HepG2 (cell line): ENCODE results near the gene NKIRAS1. TPM values are rescaled to one million over a fixed set of nuclear protein-coding genes. Genes with fewer than 3 reads are reported as not detected.

ENCODE experiments used
- ATAC-seq: fragments of 200-7000 bp; cut with Tn5 transposase; 3 replicates; pipeline ENCODE4 v1.9.1; 2020; ENCODE audit warnings: mild to moderate bottlenecking, moderate library complexity
- BruUV-seq: library from RNA; stranded (reverse); fragments of 400-500 nt; replicated peaks from 2 replicates; lab custom pipeline; 2021; lab: Mats Ljungman, UMichigan
- CTCF ChIA-PET: fragments of 300-600 bp; formaldehyde crosslinking; extraction: SDS; loops from one replicate; lab custom pipeline; 2021; ENCODE audit warnings: low total read pairs, inconsistent platforms, low intra/inter-chr PET ratio; lab: Yijun Ruan, JAX
- POLR2A ChIA-PET: fragments of 350-600 bp; sonication (Branson Sonifier 250); formaldehyde crosslinking; loops from one replicate; lab custom pipeline; 2020; ENCODE audit warnings: antibody characterized with exemption, inconsistent platforms; lab: Yijun Ruan, JAX
- DNase-seq: peaks from one replicate; pipeline ENCODE4 v3.0.0-alpha.2; 2015; ENCODE audit warnings: low spot score
- FAIRE-seq: peaks from 3 replicates; lab custom pipeline; 2011; peaks lifted over from hg19 to GRCh38; lab: Jason Lieb, UNC
- H2AFZ ChIP-seq: one replicate; pipeline ENCODE4 v1.6.1; 2011; ENCODE audit warnings: low read length, inconsistent platforms
- H3K27ac ChIP-seq: fragments of 300-600 bp; 3 replicates; pipeline ENCODE4 v1.8.0; 2011; ENCODE audit warnings: mixed run types, mild to moderate bottlenecking, mixed read lengths, low read length, inconsistent platforms; ENCODE audit not compliant: insufficient read depth; ENCODE audit errors: extremely low read length
- H3K27me3 ChIP-seq, 2 experiments: fragments of 200-600 bp in 1 of 2; 2 replicates in 1 of 2; 3 replicates in 1 of 2; pipeline versions ENCODE4 v1.6.0 to v1.8.0; 2011; ENCODE audit warnings: low read length in 2 of 2, mild to moderate bottlenecking in 2 of 2, moderate library complexity in 2 of 2, inconsistent platforms in 1 of 2; ENCODE audit not compliant: insufficient read depth in 2 of 2, control insufficient read depth in 1 of 2
- H3K36me3 ChIP-seq, 2 experiments: fragments of 200-600 bp in 1 of 2; replicated peaks in 1 of 2; 2 replicates in 1 of 2; 3 replicates in 1 of 2; pipeline versions ENCODE4 v1.5.1 to v1.8.0; 2011; ENCODE audit warnings: low read length in 2 of 2, inconsistent platforms in 1 of 2; ENCODE audit not compliant: insufficient read depth in 2 of 2, control insufficient read depth in 1 of 2
- H3K4me1 ChIP-seq: 2 replicates; pipeline ENCODE4 v1.5.1; 2012; ENCODE audit warnings: low read length, inconsistent platforms; ENCODE audit not compliant: insufficient read depth
- H3K4me2 ChIP-seq: 2 replicates; pipeline ENCODE4 v1.6.0; 2011; ENCODE audit warnings: low read depth, low read length, inconsistent platforms
- H3K4me3 ChIP-seq, 3 experiments: fragments of 200-600 bp in 1 of 3; sonication (generic), shearing (Covaris generic) in 1 of 3; replicated peaks in 1 of 3; 2 replicates each; pipeline ENCODE4 v1.5.1; 2011 to 2016; ENCODE audit warnings: low read length in 3 of 3, inconsistent platforms in 2 of 3, low read depth in 2 of 3, mild to moderate bottlenecking in 2 of 3, control low read depth in 1 of 3, mixed read lengths in 1 of 3; ENCODE audit not compliant: insufficient read depth in 1 of 3
- H3K79me2 ChIP-seq: one replicate; pipeline ENCODE4 v1.6.1; 2011; ENCODE audit warnings: low read length, inconsistent platforms; ENCODE audit not compliant: insufficient read depth
- H3K9ac ChIP-seq: 2 replicates; pipeline ENCODE4 v1.6.0; 2011; ENCODE audit warnings: mild to moderate bottlenecking, low read depth, low read length, inconsistent platforms; ENCODE audit not compliant: insufficient read depth
- H3K9me3 ChIP-seq: 2 replicates; pipeline ENCODE4 v1.5.1; 2012; ENCODE audit warnings: mild to moderate bottlenecking, low read length
- H4K20me1 ChIP-seq: 2 replicates; pipeline ENCODE4 v1.6.0; 2011; ENCODE audit warnings: inconsistent platforms, mild to moderate bottlenecking, low read length, moderate library complexity; ENCODE audit not compliant: insufficient read depth
- CBX2 ChIP-seq, 2 experiments: fragments of 200-600 bp in 1 of 2; sonication (generic); formaldehyde crosslinking in 1 of 2; IDR thresholded peaks; 2 replicates each; pipeline versions ENCODE4 v1.7.0 to v1.8.1; 2018 to 2022; ENCODE audit warnings: low read depth in 2 of 2, low read length in 1 of 2, mild to moderate bottlenecking in 1 of 2, missing genetic modification reagents in 1 of 2
- ELK4 ChIP-seq: sonication (generic); formaldehyde crosslinking; IDR thresholded peaks from 2 replicates; pipeline ENCODE4 v1.9.0; 2021; ENCODE audit warnings: missing genetic modification reagents, borderline replicate concordance
- ETV6 ChIP-seq: sonication (generic); formaldehyde crosslinking; conservative IDR thresholded peaks from 2 replicates; pipeline ENCODE4 v1.4.0; 2020; ENCODE audit warnings: missing genetic modification reagents
- KDM5A ChIP-seq: fragments of 200-600 bp; sonication (generic); IDR thresholded peaks from 2 replicates; pipeline ENCODE4 v1.7.0; 2018; ENCODE audit warnings: antibody characterized with exemption, mild to moderate bottlenecking, low read length, borderline replicate concordance
- MEIS2 ChIP-seq: sonication (generic); formaldehyde crosslinking; IDR thresholded peaks from 2 replicates; pipeline ENCODE4 v1.9.0; 2021; ENCODE audit warnings: mild to moderate bottlenecking, missing genetic modification reagents
- POGK ChIP-seq: sonication (generic); formaldehyde crosslinking; conservative IDR thresholded peaks from 2 replicates; pipeline ENCODE4 v1.8.0; 2022; ENCODE audit warnings: mild to moderate bottlenecking, moderate library complexity, missing genetic modification reagents
- RXRA ChIP-seq: sonication (generic); formaldehyde crosslinking; IDR thresholded peaks from 2 replicates; pipeline ENCODE4 v1.5.1; 2020; ENCODE audit warnings: missing genetic modification reagents
- SAP130 ChIP-seq: IDR thresholded peaks from 2 replicates; pipeline ENCODE4 v1.6.1; 2016; ENCODE audit warnings: low read depth
- SNAPC5 ChIP-seq: sonication (generic); formaldehyde crosslinking; IDR thresholded peaks from 2 replicates; pipeline ENCODE4 v1.8.1; 2023; ENCODE audit warnings: mild to moderate bottlenecking, missing genetic modification reagents, borderline replicate concordance
- ZNF468 ChIP-seq: sonication (generic); formaldehyde crosslinking; IDR thresholded peaks from 2 replicates; pipeline ENCODE4 v1.8.0; 2022; ENCODE audit warnings: mild to moderate bottlenecking, moderate library complexity, missing genetic modification reagents
- ZNF800 ChIP-seq: sonication (generic); formaldehyde crosslinking; IDR thresholded peaks from 2 replicates; pipeline ENCODE4 v1.4.0; 2020; ENCODE audit warnings: missing genetic modification reagents
- WGBS: methylation state at CpG from one replicate; pipeline ENCODE4 v1.1.6; 2017; ENCODE audit warnings: low lambda C conversion rate; 5-methylcytosine and 5-hydroxymethylcytosine counted together
- in situ Hi-C: cut with HindIII; loops from 2 replicates; pipeline ENCODE4 v1.10.0; 2017; ENCODE audit warnings: low pct_unique_long_range_greater_than_20kb; ENCODE audit not compliant: extremely low pct_ligation_motif_present
- intact Hi-C: fragments of 100-400 bp; cut with micrococcal nuclease; formaldehyde crosslinking; loops from one replicate; pipeline ENCODE4 v1.10.0; 2022; ENCODE audit not compliant: unreplicated experiment
- polyA plus RNA-seq, 8 experiments: library from polyadenylated mRNA; depleted of rRNA in 3 of 8; stranded (reverse) in 7 of 8; unstranded in 1 of 8; fragments of >200 nt; fragmentation: Illumina TruSeq in 4 of 8; extraction: Trizol in 4 of 8; gene quantifications; 2 replicates each; pipeline versions ENCODE4 v1.2.1 to v1.2.3, GENCODE V29; 2011 to 2016; ENCODE audit warnings: low read depth in 4 of 8, missing spikeins in 1 of 8, mixed read lengths in 1 of 8; ENCODE audit not compliant: insufficient read depth in 1 of 8
- total RNA-seq, 5 experiments: library from RNA; depleted of rRNA; stranded (reverse); fragments of >200 nt; fragmentation: Illumina TruSeq; extraction: Trizol; gene quantifications; 2 replicates each; pipeline ENCODE4 v1.2.3, GENCODE V29; 2016; ENCODE audit warnings: low read depth in 1 of 5

NKIRAS1 gene
- total and polyA plus RNA-seq, 2 of the 13 experiments (the other 11 are each of a cell fraction or from before 2014, with no cell fraction given), result 4.3 to 8.0 TPM

GRCh38 chr3:23923786-23924185 is 7.0 kb upstream of the NKIRAS1 start:
- H3K4me3 ChIP-seq, result no peak overlapping the region
- in situ Hi-C loops, result no loop called here
- TF ChIP-seq POGK (CRISPR knock-in tag) (no peak), KDM5A (no peak), ZNF468 (CRISPR knock-in tag) (no peak), RXRA (no peak), ZNF800 (CRISPR knock-in tag) (no peak), ELK4 (CRISPR knock-in tag) (no peak), SNAPC5 (CRISPR knock-in tag) (no peak), SAP130 (no peak), ETV6 (CRISPR knock-in tag) (no peak), MEIS2 (no peak), CBX2 (IDR thresholded peaks at IDR 0.05; ENCODE audit: low read depth, low read length) (no peak), CBX2 (CRISPR knock-in tag; IDR thresholded peaks at IDR 0.05; ENCODE audit: low read depth) (no peak)
- TF ChIP-seq, all 625 proteins: peak for 0
- H3K79me2 ChIP-seq, result peaks cover 3% of the 10 kb centered on the region
- no peak overlapping the region for H3K4me2 ChIP-seq
- DNase-seq, result no peak
- no peak; the same call in 2 of the 3 replicates for ATAC-seq
- peaks cover 3 to 9% of the 10 kb centered on the region in 2 experiments; a peak in 3 of 5 replicates for H3K36me3 ChIP-seq
- H3K27me3 ChIP-seq, result no peaks in the 10 kb centered on the region
- H3K4me1 ChIP-seq, result peaks cover 34% of the 10 kb centered on the region
- BruUV-seq, result no TSS peak
- H3K9me3 ChIP-seq, result no peaks in the 10 kb centered on the region
- H3K27ac ChIP-seq, result no peak overlapping the region
- intact Hi-C loops, result no loop called here
- H2AFZ ChIP-seq, result no peak overlapping the region
- FAIRE-seq, result no peak
- POLR2A ChIA-PET, result interaction anchor here (1.0 kb wide), 1 partner anchor 10 kb away, joined by 3 read pairs; no protein-coding TSS in a partner anchor
- CTCF ChIA-PET, result no interaction called here
- H3K9ac ChIP-seq, result no peak overlapping the region
- WGBS, result 93% methylated on average over 2 of the region's 2 CpGs
- peaks cover 16% of the 10 kb centered on the region for H4K20me1 ChIP-seq
